B cell (primary cell): ENCODE measurements around the gene CMIP. TPM values are rescaled to one million over a fixed set of nuclear protein-coding genes. Genes with fewer than 3 reads are reported as not detected.
"Not testable (repeated sequence)": the region's sequence is repeated elsewhere in the genome, so short reads cannot be mapped to it uniquely, and the experiment has no call there.

Experiments
- ATAC-seq: fragments of 200-7000 bp; cut with Tn5 transposase; one replicate; pipeline ENCODE4 v1.10.0; 2021; ENCODE audit warnings: low read depth, mild to moderate bottlenecking, moderate number of reproducible peaks, moderate library complexity
- CTCF ChIA-PET: fragments of 350-600 bp; sonication (Branson Sonifier 250); formaldehyde crosslinking; loops from one replicate; lab custom pipeline; 2021; ENCODE audit warnings: antibody characterized with exemption, inconsistent platforms; lab: Charles Lee
- POLR2A ChIA-PET: fragments of 350-600 bp; sonication (Branson Sonifier 250); formaldehyde crosslinking; loops from one replicate; lab custom pipeline; 2021; ENCODE audit warnings: antibody characterized with exemption; lab: Charles Lee
- DNase-seq: peaks from one replicate; pipeline ENCODE4 v3.0.0; 2013
- H2AFZ ChIP-seq: 2 replicates; pipeline ENCODE4 v1.6.1; 2012; ENCODE audit warnings: mild to moderate bottlenecking, low read depth, low read length; ENCODE audit not compliant: insufficient read depth, poor library complexity, severe bottlenecking
- H3K27ac ChIP-seq, 2 donors: 1 replicate in 1 of 2; 2 replicates in 1 of 2; pipeline ENCODE4 v1.5.1; 2012 to 2013; ENCODE audit warnings: low read length in 2 of 2, mild to moderate bottlenecking in 2 of 2, moderate library complexity in 1 of 2
- H3K27me3 ChIP-seq, 4 experiments: fragments of 200-600 bp in 1 of 4; sonication (generic) in 1 of 4; replicated peaks in 1 of 4; 1 replicate in 2 of 4; 2 replicates in 2 of 4; pipeline versions ENCODE4 v1.6.1 to v1.7.0; 2013 to 2016; ENCODE audit warnings: low read length in 3 of 4, mild to moderate bottlenecking in 2 of 4, mixed read lengths in 1 of 4, moderate library complexity in 1 of 4; ENCODE audit not compliant: insufficient read depth in 4 of 4, control insufficient read depth in 3 of 4; ENCODE audit errors: control extremely low read depth in 1 of 4
- H3K36me3 ChIP-seq, 2 experiments: replicated peaks in 1 of 2; 1 replicate in 1 of 2; 2 replicates in 1 of 2; pipeline versions ENCODE4 v1.6.1 to v1.7.1; 2013; ENCODE audit warnings: low read length in 1 of 2; ENCODE audit not compliant: insufficient read depth in 2 of 2, control insufficient read depth in 1 of 2; ENCODE audit errors: control extremely low read depth in 1 of 2, extremely low read depth in 1 of 2
- H3K4me1 ChIP-seq, 2 donors: fragments of 200-600 bp in 1 of 2; sonication (generic) in 1 of 2; 1 replicate in 1 of 2; 2 replicates in 1 of 2; pipeline versions ENCODE4 v1.5.1 to v1.6.1; 2013 to 2017; ENCODE audit warnings: low read length in 2 of 2; ENCODE audit not compliant: control insufficient read depth in 2 of 2, insufficient read depth in 2 of 2
- H3K4me2 ChIP-seq: replicated peaks from 2 replicates; pipeline ENCODE3; 2012; ENCODE audit warnings: mild to moderate bottlenecking, low read depth, low read length; ENCODE audit not compliant: poor library complexity, severe bottlenecking
- H3K4me3 ChIP-seq, 5 experiments: fragments of 200-600 bp in 1 of 5; sonication (generic) in 1 of 5; 1 replicate in 3 of 5; 2 replicates in 2 of 5; pipeline versions ENCODE4 v1.5.1 to v1.7.0; 2011 to 2016; ENCODE audit warnings: low read length in 4 of 5, mild to moderate bottlenecking in 4 of 5, low read depth in 2 of 5, control low read depth in 1 of 5, moderate library complexity in 1 of 5; ENCODE audit not compliant: insufficient read depth in 1 of 5; ENCODE audit errors: control extremely low read depth in 1 of 5, extremely low read depth in 1 of 5
- H3K79me2 ChIP-seq: fragments of 200-600 bp; sonication (generic); one replicate; pipeline ENCODE4 v1.6.0; 2016; ENCODE audit warnings: low read length; ENCODE audit not compliant: control insufficient read depth, insufficient read depth
- H3K9ac ChIP-seq: fragments of 200-600 bp; sonication (generic); 2 replicates; pipeline ENCODE4 v1.6.1; 2017; ENCODE audit warnings: mild to moderate bottlenecking, low read length, moderate library complexity
- H3K9me3 ChIP-seq, 3 donors: one replicate each; pipeline versions ENCODE4 v1.6.1 to v1.7.1; 2013; ENCODE audit warnings: low read length in 2 of 3; ENCODE audit not compliant: control insufficient read depth in 2 of 3, insufficient read depth in 1 of 3; ENCODE audit errors: control extremely low read depth in 1 of 3
- H4K20me1 ChIP-seq: 2 replicates; pipeline ENCODE4 v1.6.0; 2012; ENCODE audit warnings: mild to moderate bottlenecking, low read length; ENCODE audit not compliant: insufficient read depth, control insufficient read depth, poor library complexity, severe bottlenecking
- H3K27ac Mint-ChIP-seq: one replicate; pipeline ENCODE4 v1.8.0; 2021; ENCODE audit warnings: mixed read lengths
- H3K27me3 Mint-ChIP-seq: one replicate; pipeline ENCODE4 v1.8.0; 2021; ENCODE audit warnings: mixed read lengths
- H3K4me1 Mint-ChIP-seq: one replicate; pipeline ENCODE4 v1.8.0; 2021; ENCODE audit warnings: mixed read lengths
- H3K4me3 Mint-ChIP-seq: one replicate; pipeline ENCODE4 v1.8.0; 2021; ENCODE audit warnings: mixed read lengths
- H3K9me3 Mint-ChIP-seq: one replicate; pipeline ENCODE4 v1.8.0; 2022; ENCODE audit warnings: mixed read lengths; ENCODE audit not compliant: insufficient read depth
- EZH2 ChIP-seq: IDR thresholded peaks from 2 replicates; pipeline ENCODE4 v1.6.1; 2012; ENCODE audit warnings: borderline replicate concordance, low read depth, mild to moderate bottlenecking, moderate library complexity, low read length; ENCODE audit not compliant: insufficient read depth, poor library complexity, severe bottlenecking
- WGBS: methylation state at CpG from one replicate; pipeline ENCODE4 v1.1.5; 2013; ENCODE audit warnings: missing lambda C conversion rate; ENCODE audit not compliant: insufficient coverage; 5-methylcytosine and 5-hydroxymethylcytosine counted together
- intact Hi-C: fragments of 100-400 bp; cut with micrococcal nuclease; formaldehyde crosslinking; loops from one replicate; pipeline ENCODE4 v1.10.0; 2022
- polyA plus RNA-seq: library from polyadenylated mRNA; depleted of rRNA; stranded (reverse); fragments of >200 nt; gene quantifications from 2 replicates; pipeline ENCODE4 v1.2.3, GENCODE V29; 2012
- total RNA-seq, 2 donors: library from RNA; stranded (reverse); fragments of 120-200 nt in 1 of 2; gene quantifications; 1 replicate in 1 of 2; 2 replicates in 1 of 2; pipeline versions ENCODE4 v1.2.3 to v1.2.4, GENCODE V29; 2013 to 2022
- TF ChIP-seq, protein P1 (sequence below): fragments of 200-600 bp; IDR thresholded peaks from one replicate; pipeline ENCODE4 v1.8.0; 2022; ENCODE audit warnings: antibody characterized with exemption, mild to moderate bottlenecking

CMIP gene
- total and polyA plus RNA-seq, 2 donors (not counting 1 experiment from before 2014, with no cell fraction given) = 27.1 to 155 TPM

DNA sequence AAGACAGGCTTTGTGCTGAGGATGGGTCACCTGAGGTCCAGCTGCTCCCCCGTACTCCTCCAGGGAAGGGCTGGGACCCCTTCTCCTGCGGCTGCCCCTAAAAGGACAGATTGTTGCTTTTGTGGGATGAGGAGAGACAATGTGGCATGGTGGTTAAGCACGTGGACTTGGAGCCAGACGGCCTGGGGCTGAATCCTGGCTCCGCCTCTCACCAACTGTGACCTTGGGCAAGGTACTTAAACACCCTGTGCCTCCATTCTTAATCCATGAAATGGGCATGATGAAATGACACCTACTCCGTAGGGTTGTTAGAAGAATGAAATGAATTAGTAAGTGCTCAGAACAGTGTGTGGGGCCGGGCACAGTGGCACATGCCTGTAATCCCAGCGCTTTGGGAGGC, 294.9 kb downstream of the CMIP start:
- H3K4me3 ChIP-seq = peak overlapping the region; percentile 31 to 60 (median 42)
- peak overlapping the region; percentile 93 for H3K27ac Mint-ChIP-seq
- intact Hi-C loops = loop anchor here (2.0 kb wide), 4 partner anchors 13 to 733 kb away; partner anchors contain the start of genes ATMIN, CENPN and CMC2
- POLR2A ChIA-PET = interaction anchor here (0.6 to 2.0 kb wide), 13 partner anchors 10 to 744 kb away, joined by 3 to 14 read pairs (median 6); partner anchors contain the start of gene PLCG2
- ATAC-seq (no peak), DNase-seq (peak; percentile 37)
- TF ChIP-seq, protein P1, sequence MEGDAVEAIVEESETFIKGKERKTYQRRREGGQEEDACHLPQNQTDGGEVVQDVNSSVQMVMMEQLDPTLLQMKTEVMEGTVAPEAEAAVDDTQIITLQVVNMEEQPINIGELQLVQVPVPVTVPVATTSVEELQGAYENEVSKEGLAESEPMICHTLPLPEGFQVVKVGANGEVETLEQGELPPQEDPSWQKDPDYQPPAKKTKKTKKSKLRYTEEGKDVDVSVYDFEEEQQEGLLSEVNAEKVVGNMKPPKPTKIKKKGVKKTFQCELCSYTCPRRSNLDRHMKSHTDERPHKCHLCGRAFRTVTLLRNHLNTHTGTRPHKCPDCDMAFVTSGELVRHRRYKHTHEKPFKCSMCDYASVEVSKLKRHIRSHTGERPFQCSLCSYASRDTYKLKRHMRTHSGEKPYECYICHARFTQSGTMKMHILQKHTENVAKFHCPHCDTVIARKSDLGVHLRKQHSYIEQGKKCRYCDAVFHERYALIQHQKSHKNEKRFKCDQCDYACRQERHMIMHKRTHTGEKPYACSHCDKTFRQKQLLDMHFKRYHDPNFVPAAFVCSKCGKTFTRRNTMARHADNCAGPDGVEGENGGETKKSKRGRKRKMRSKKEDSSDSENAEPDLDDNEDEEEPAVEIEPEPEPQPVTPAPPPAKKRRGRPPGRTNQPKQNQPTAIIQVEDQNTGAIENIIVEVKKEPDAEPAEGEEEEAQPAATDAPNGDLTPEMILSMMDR = no peak
- TF ChIP-seq EZH2 = no peak
- H3K36me3 ChIP-seq = no peaks in the 10 kb centered on the region
- H3K4me1 Mint-ChIP-seq = peaks cover 53% of the 10 kb centered on the region
- peaks cover 60% of the 10 kb centered on the region for H3K79me2 ChIP-seq
- H3K9me3 Mint-ChIP-seq = no peaks in the 10 kb centered on the region
- H3K9ac ChIP-seq = peak overlapping the region; percentile 62
- CTCF ChIA-PET = interaction anchor here (0.7 to 10.4 kb wide), 34 partner anchors 9 to 705 kb away, joined by 3 to 128 read pairs (median 5); partner anchors contain the start of genes ATMIN and PLCG2
- H3K27me3 ChIP-seq = no peaks in the 10 kb centered on the region
- H3K4me1 ChIP-seq = peaks cover 42 to 54% of the 10 kb centered on the region in 2 donors
- H3K9me3 ChIP-seq = no peaks in the 10 kb centered on the region
- H3K4me3 Mint-ChIP-seq = peak overlapping the region; percentile 83
- no peaks in the 10 kb centered on the region for H4K20me1 ChIP-seq
- H3K27me3 Mint-ChIP-seq = no peaks in the 10 kb centered on the region
- 63% methylated on average over 5 of the region's 8 CpGs for WGBS
- peak overlapping the region; percentile 59 for H2AFZ ChIP-seq
- H3K4me2 ChIP-seq = peak overlapping the region; percentile 89
- H3K27ac ChIP-seq = peak overlapping the region; percentile 70 to 88

DNA sequence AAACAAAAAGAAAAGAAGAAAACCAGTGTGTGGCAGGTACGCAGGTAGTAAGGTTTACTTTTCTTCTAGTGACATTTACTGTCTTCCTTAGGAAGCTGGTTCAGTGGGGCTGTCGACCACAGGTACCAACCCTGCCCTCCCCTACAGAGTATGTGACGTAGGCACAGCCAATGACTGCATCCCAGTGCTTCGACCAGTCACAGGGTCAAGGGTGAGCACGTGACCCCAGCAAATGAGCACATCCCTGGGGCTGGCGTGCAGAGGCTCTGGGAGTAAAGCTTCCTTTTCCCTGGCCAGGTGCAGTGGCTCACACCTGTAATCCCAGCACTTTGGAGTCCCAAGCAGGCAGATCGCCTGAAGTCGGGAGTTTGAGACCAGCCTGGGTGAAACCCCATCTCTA, 295.6 kb downstream of the CMIP start:
- Histone ChIP-seq H3K9ac (peak overlapping the region; percentile 62), H3K27ac (peak overlapping the region; percentile 70 to 88), H3K4me3 (peak overlapping the region in 4 of 5 experiments; percentile 16 to 60 (median 32)), H3K36me3 (no peaks in the 10 kb centered on the region), H3K4me1 (peaks cover 42 to 55% of the 10 kb centered on the region in 2 donors), H3K9me3 (no peaks in the 10 kb centered on the region), H3K4me2 (peak overlapping the region; percentile 89), H3K79me2 (peaks cover 66% of the 10 kb centered on the region), H4K20me1 (no peaks in the 10 kb centered on the region), H2AFZ (peak overlapping the region; percentile 12), H3K27me3 (no peaks in the 10 kb centered on the region)
- intact Hi-C loops = no loop called here
- Mint-ChIP-seq H3K4me3 (peak overlapping the region; percentile 83), H3K27ac (peak overlapping the region; percentile 93), H3K9me3 (no peaks in the 10 kb centered on the region), H3K27me3 (no peaks in the 10 kb centered on the region), H3K4me1 (peaks cover 55% of the 10 kb centered on the region)
- TF ChIP-seq, protein P1 = no peak
- no peak for TF ChIP-seq EZH2
- CTCF ChIA-PET = interaction anchor here (0.7 to 10.4 kb wide), 22 partner anchors 8 to 706 kb away, joined by 3 to 128 read pairs (median 6); partner anchors contain the start of gene PLCG2
- peak; percentile 79 for DNase-seq
- POLR2A ChIA-PET = interaction anchor here (0.6 to 1.8 kb wide), 18 partner anchors 9 to 745 kb away, joined by 3 to 15 read pairs (median 6); partner anchors contain the start of gene PLCG2
- ATAC-seq = peak; percentile 48
- 48% methylated on average over 6 of the region's 8 CpGs for WGBS

DNA sequence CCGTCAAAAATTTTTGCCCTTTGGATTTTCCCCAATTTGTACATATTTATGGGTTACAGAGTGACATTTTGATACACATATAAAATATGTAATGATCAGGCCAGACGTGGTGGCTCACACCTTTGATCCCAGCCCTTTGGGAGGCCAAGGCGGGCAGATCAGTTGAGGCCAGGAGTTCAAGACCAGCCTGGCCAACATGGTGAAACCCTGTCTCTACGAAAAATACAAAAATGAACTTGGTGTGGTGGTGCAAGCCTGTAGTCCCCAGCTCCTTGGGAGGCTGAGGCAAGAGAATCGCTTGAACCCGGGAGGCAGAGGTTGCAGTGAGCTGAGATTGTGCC, 296.8 kb downstream of the CMIP start:
- Mint-ChIP-seq H3K27ac (peak overlapping the region; percentile 93), H3K4me1 (peaks cover 67% of the 10 kb centered on the region), H3K4me3 (peak overlapping the region; percentile 83)
- POLR2A ChIA-PET = interaction anchor here (0.6 kb wide), 1 partner anchor 9 kb away, joined by 7 read pairs; no protein-coding TSS in a partner anchor
- H3K27me3 Mint-ChIP-seq, H2AFZ ChIP-seq, H3K9me3 ChIP-seq, DNase-seq, ATAC-seq, H3K9ac ChIP-seq, H4K20me1 ChIP-seq, H3K36me3 ChIP-seq, H3K9me3 Mint-ChIP-seq, intact Hi-C loops, H3K27me3 ChIP-seq: not testable (repeated sequence)
- Histone ChIP-seq H3K4me3 (peak overlapping the region in 1 of 5 experiments; percentile 60), H3K27ac (peak overlapping the region; percentile 70 to 88), H3K4me2 (peak overlapping the region; percentile 89), H3K79me2 (peaks cover 79% of the 10 kb centered on the region), H3K4me1 (peaks cover 53 to 68% of the 10 kb centered on the region in 2 donors)
- WGBS = 93% methylated on average over 2 of the region's 6 CpGs
- CTCF ChIA-PET = interaction anchor here (0.6 to 10.4 kb wide), 9 partner anchors 11 to 313 kb away, joined by 3 to 128 read pairs (median 6); partner anchors contain the start of gene PLCG2
